BE2C (cell line): ENCODE measurements around the gene NKIRAS1.
"Not testable (repeated sequence)": the region's sequence is repeated elsewhere in the genome, so short reads cannot be mapped to it uniquely, and the experiment has no call there.

Experiments
- DNase-seq: peaks from one replicate; pipeline ENCODE4 v3.0.0-alpha.2; 2020
- H3K27me3 ChIP-seq: fragments of 250-450 bp; sonication (Bioruptor Pico); 2 replicates; pipeline ENCODE4 v1.5.1; 2020; ENCODE audit warnings: mild to moderate bottlenecking
- H3K36me3 ChIP-seq: fragments of 250-450 bp; sonication (Bioruptor Pico); 2 replicates; pipeline ENCODE4 v1.5.1; 2020; ENCODE audit warnings: mild to moderate bottlenecking
- H3K4me1 ChIP-seq: fragments of 250-450 bp; sonication (Bioruptor Pico); 2 replicates; pipeline ENCODE4 v1.5.1; 2020
- H3K4me3 ChIP-seq: 2 replicates; pipeline ENCODE4 v1.5.1; 2011; ENCODE audit warnings: low read depth, low read length
- H3K9me3 ChIP-seq: fragments of 250-450 bp; sonication (Bioruptor Pico); 2 replicates; pipeline ENCODE4 v1.5.1; 2020
- TF ChIP-seq, protein P1 (sequence below): IDR thresholded peaks from 2 replicates; pipeline ENCODE4 v1.5.1; 2012; ENCODE audit warnings: mild to moderate bottlenecking, low read depth, low read length

Gene NKIRAS1

DNA sequence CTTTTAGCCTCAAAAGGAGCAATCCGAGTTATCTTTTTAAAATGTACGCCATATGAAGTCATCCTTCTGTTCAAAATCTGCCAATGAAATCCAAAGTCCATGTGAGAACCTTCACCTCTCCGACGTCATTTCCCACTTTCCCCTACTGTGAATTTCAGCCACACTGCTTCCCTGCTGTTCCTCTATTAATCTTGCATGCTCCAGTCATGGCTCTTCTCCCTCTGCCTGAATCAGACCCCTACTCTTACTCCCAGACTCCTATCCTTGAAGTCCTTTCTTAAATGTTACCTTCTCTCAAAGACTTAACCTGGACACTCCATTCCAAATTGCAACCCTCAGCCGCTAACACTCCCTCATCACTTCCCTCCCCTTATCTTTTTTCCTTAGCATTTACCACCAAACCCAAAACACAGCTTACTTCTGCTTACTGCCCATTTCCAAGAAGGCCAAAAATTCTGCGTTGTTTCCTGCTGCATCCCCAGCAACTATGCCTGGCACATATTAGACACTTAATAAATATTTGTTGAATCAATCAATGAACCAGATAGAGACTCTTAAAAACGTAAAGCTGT is 1.2 kb downstream of the NKIRAS1 start:
- Histone ChIP-seq H3K36me3 (peaks cover 32% of the 10 kb centered on the region), H3K9me3 (no peaks in the 10 kb centered on the region), H3K27me3 (no peaks in the 10 kb centered on the region), H3K4me1 (no peaks in the 10 kb centered on the region), H3K4me3 (peak overlapping the region; percentile 88)
- DNase-seq, result no peak
- TF ChIP-seq, protein P1, sequence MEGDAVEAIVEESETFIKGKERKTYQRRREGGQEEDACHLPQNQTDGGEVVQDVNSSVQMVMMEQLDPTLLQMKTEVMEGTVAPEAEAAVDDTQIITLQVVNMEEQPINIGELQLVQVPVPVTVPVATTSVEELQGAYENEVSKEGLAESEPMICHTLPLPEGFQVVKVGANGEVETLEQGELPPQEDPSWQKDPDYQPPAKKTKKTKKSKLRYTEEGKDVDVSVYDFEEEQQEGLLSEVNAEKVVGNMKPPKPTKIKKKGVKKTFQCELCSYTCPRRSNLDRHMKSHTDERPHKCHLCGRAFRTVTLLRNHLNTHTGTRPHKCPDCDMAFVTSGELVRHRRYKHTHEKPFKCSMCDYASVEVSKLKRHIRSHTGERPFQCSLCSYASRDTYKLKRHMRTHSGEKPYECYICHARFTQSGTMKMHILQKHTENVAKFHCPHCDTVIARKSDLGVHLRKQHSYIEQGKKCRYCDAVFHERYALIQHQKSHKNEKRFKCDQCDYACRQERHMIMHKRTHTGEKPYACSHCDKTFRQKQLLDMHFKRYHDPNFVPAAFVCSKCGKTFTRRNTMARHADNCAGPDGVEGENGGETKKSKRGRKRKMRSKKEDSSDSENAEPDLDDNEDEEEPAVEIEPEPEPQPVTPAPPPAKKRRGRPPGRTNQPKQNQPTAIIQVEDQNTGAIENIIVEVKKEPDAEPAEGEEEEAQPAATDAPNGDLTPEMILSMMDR, result no peak

DNA sequence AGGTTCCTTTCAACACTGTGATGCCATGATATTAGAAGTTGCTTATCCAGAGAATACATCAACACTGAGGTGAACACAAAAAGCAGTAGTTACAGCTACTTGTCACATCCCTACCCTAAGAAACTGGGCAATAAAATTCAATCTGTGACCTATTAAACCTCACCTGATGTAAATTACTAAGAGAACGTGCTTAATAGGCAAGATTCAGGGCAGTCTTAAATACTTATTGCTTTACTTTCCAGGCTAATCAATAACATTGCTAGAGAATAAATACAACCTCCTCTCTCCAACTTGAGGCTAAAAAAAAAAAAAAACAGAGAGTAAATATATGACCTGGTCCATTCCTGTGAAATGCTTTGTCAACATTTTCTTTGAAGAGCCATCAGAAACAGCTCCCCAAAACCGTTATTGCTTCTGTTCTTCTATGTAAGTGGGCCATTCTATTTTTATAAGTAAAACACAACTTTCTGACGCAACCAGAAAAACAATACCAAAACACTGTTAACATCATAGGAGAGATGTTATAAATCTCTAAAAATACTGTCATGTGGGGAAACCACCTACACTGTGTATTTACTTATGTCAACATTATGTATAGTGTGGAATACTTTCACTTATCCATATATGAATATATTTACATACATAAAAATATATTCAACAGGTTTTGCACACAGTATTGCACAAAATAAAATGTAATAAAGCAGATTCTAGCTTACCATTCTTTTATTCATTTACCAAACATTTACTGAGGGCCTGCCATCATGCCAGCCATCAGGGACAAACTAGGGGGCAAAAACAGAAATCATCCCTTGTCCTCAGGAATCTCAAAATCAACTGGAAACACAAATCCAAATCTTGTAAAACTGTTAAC is 2.7 kb downstream of the NKIRAS1 start:
- no peaks in the 10 kb centered on the region for H3K27me3 ChIP-seq

DNA sequence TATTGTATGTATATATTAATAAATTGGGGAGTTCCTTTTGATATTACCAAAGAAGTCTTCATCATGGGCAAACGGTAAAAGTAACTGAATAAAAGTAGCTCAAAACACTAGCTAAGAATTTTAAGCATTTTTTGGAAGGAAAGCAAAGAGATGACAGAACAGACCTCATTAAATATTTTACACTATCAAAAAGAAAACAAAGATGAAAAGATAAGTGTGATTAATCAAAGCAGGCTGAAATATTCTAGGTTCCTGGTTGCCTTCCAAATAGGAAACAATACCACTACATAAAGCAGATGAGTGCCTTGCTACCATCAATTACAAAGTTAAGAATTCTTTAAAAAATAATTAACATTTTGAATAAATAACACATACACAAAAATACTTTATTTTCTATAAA is 3.6 kb downstream of the NKIRAS1 start:
- DNase-seq, result no peak
- no peaks in the 10 kb centered on the region for H3K9me3 ChIP-seq
- H3K27me3 ChIP-seq, result no peaks in the 10 kb centered on the region
- H3K4me3 ChIP-seq, result no peak overlapping the region
- TF ChIP-seq, protein P1, result no peak
- no peaks in the 10 kb centered on the region for H3K4me1 ChIP-seq
- H3K36me3 ChIP-seq, result peaks cover 9% of the 10 kb centered on the region

More for the DNA sequence above, 2.7 kb downstream of the NKIRAS1 start:
- Histone ChIP-seq H3K36me3 (peaks cover 18% of the 10 kb centered on the region), H3K4me1 (no peaks in the 10 kb centered on the region), H3K4me3 (no peak overlapping the region), H3K9me3 (no peaks in the 10 kb centered on the region)
- DNase-seq, result no peak
- TF ChIP-seq, protein P1, result no peak

DNA sequence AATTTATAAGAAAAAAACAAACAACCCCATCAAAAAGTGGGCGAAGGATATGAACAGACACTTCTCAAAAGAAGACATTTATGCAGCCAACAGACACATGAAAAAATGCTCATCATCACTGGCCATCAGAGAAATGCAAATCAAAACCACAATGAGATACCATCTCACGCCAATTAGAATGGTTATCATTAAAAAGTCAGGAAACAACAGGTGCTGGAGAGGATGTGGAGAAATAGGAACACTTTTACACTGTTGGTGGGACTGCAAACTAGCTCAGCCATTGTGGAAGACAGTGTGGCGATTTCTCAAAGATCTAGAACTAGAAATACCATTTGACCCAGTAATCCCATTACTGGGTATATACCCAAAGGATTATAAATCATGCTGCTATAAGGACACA is 4.5 kb downstream of the NKIRAS1 start:
- DNase-seq, H3K27me3 ChIP-seq, H3K4me3 ChIP-seq, H3K4me1 ChIP-seq, H3K9me3 ChIP-seq, H3K36me3 ChIP-seq: not testable (repeated sequence)

DNA sequence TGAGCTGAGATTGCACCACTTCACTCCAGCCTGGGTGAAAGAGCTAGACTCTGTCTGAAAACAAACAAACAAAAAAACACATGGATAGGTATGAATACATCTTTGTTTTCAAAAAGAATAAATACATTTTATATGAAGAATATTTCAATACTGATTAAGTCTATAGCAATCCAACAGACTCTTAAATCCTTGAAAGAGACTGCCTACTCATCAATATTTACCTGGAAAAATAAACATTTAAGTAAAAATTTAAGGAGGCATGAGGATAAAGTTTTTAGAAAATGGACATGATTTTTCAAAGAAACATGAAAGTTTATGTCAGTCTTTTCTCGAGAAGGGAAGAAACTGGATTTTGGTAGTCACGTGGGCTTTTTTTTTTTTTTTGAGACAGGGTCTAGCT is 5.4 kb downstream of the NKIRAS1 start:
- no peak overlapping the region for H3K4me3 ChIP-seq
- H3K27me3 ChIP-seq, result no peaks in the 10 kb centered on the region
- H3K36me3 ChIP-seq, result no peaks in the 10 kb centered on the region
- no peaks in the 10 kb centered on the region for H3K4me1 ChIP-seq
- DNase-seq, result no peak
- no peaks in the 10 kb centered on the region for H3K9me3 ChIP-seq
- TF ChIP-seq, protein P1, result no peak

DNA sequence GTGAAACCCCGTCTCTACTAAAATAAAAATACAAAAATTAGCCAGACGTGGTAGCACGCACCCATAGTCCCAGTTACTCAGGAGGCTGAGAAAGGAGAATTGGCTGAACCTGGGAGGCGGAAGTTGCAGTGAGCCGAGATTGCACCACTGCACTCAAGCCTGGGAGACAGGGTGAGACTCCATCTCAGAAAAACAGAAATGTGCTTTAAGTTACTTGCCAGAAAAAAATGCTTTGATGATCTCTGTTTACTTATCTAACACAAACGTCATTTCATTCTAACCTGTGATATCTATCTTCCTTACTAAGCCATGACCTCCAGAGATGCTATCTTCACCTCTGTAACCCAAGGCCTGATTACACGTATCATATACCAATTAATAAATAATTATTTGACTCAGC is 7.4 kb downstream of the NKIRAS1 start:
- Histone ChIP-seq H3K9me3 (no peaks in the 10 kb centered on the region), H3K4me1 (no peaks in the 10 kb centered on the region), H3K27me3 (no peaks in the 10 kb centered on the region), H3K4me3 (no peak overlapping the region), H3K36me3 (no peaks in the 10 kb centered on the region)
- TF ChIP-seq, protein P1, result no peak
- DNase-seq, result no peak
